Heart left ventricle (tissue), 13 donors: ENCODE measurements around the gene CC2D2A.

Source experiments
- CTCF ChIP-seq, 12 donors: fragments of 200-600 bp; sonication (generic) in 4 of 12; IDR thresholded peaks; one replicate each; pipeline versions ENCODE4 v1.5.0 to v1.8.0; 2018 to 2022; ENCODE audit warnings: antibody characterized with exemption in 12 of 12, mild to moderate bottlenecking in 5 of 12
- POLR2A ChIP-seq, 2 donors: fragments of 450-650 bp; IDR thresholded peaks; one replicate each; pipeline ENCODE4 v1.6.1; 2017; ENCODE audit warnings: antibody characterized with exemption in 2 of 2, mild to moderate bottlenecking in 2 of 2, moderate library complexity in 2 of 2
- donor health status: ischemic (EF 13 %, LVEDD 7.1; RV severe dilation, severe dysfunction).
- donor health status: DM: no; HTN: yes; CAD: no.
- donor health status: DM: no; HTN: no; CAD: no.
- donor health status: ischemic (EF 25% LVEDD 6.9; RV normal size, moderate dysfunction).
- donor health status: ischemic (EF 25% LVEDD 5.7; RV mildly dilated, moderate dysfunction).
- donor health status: ischemic (EF 35%, LVEDD 5.7; RV mildly dilated, moderate dysfunction).
- donor health status: nonischemic (EF 11% LVEDD 7.7; RV severe dilation, severe dysfunction).
- donor health status: DM: yes; HTN: yes; CAD: no.
- donor health status: PGD.
- donor health status: ischemic (EF 29% LVEDD 5.4; RV normal size, mild dysfunction).
- donor health status: nonischemic (EF 23%, LVEDD 6.1; RV moderate dilation, normal function).

- TF ChIP-seq POLR2A (IDR thresholded peaks at IDR 0.05) (no peak), CTCF (IDR thresholded peaks at IDR 0.05) (no peak)
Measured at GRCh38 chr4:15455290-15455689, 14.4 kb upstream of the CC2D2A start.
